GM12878 (cell line): Measurements from ENCODE around the gene SLC4A2. TPM values are rescaled to one million over a fixed set of nuclear protein-coding genes. Genes with fewer than 3 reads are reported as not detected.

Experiments
- BCL11A ChIP-seq: IDR thresholded peaks from 2 replicates; pipeline ENCODE4 v1.6.1; 2011; ENCODE audit warnings: low read depth, low read length
- CBFB ChIP-seq: IDR thresholded peaks from 2 replicates; pipeline ENCODE4 v1.6.1; 2016; ENCODE audit warnings: antibody characterized with exemption, low read depth
- CREM ChIP-seq: IDR thresholded peaks from 2 replicates; pipeline ENCODE4 v1.6.1; 2014; ENCODE audit warnings: antibody characterized with exemption, low read depth
- DPF2 ChIP-seq: fragments of 450-650 bp; IDR thresholded peaks from 2 replicates; pipeline ENCODE4 v1.6.1; 2017; ENCODE audit warnings: mild to moderate bottlenecking
- EZH2 ChIP-seq: IDR thresholded peaks from 2 replicates; pipeline ENCODE4 v1.6.1; 2012; ENCODE audit warnings: low read depth, mild to moderate bottlenecking, control low read depth, inconsistent platforms, low read length, borderline replicate concordance; ENCODE audit not compliant: control insufficient read depth
- JUND ChIP-seq: IDR thresholded peaks from 2 replicates; pipeline ENCODE4 v1.6.1; 2012; ENCODE audit warnings: low read depth, mild to moderate bottlenecking, low read length, improper control_type of control experiment, moderate library complexity
- KLF5 ChIP-seq: fragments of 450-650 bp; IDR thresholded peaks from 2 replicates; pipeline ENCODE4 v1.6.1; 2014; ENCODE audit warnings: mild to moderate bottlenecking; ENCODE audit not compliant: partially characterized antibody
- LARP7 ChIP-seq: fragments of 450-650 bp; IDR thresholded peaks from 2 replicates; pipeline ENCODE4 v1.6.1; 2017; ENCODE audit warnings: mild to moderate bottlenecking
- MEF2B ChIP-seq: fragments of 450-650 bp; IDR thresholded peaks from 2 replicates; pipeline ENCODE4 v1.6.1; 2018; ENCODE audit warnings: mild to moderate bottlenecking, moderate library complexity; ENCODE audit not compliant: partially characterized antibody, poor library complexity, severe bottlenecking
- MXI1 ChIP-seq: fragments of 150-350 bp; IDR thresholded peaks from 2 replicates; pipeline ENCODE4 v1.6.1; 2011; ENCODE audit warnings: low read depth, mild to moderate bottlenecking, inconsistent platforms, low read length, improper control_type of control experiment
- MYC ChIP-seq: IDR thresholded peaks from 2 replicates; pipeline ENCODE4 v1.6.1; 2011; ENCODE audit warnings: mild to moderate bottlenecking, low read length, moderate library complexity, inconsistent platforms; ENCODE audit not compliant: insufficient read depth, insufficient replicate concordance, insufficient read length, severe bottlenecking
- NR2F1 ChIP-seq: fragments of 450-650 bp; conservative IDR thresholded peaks from 2 replicates; pipeline ENCODE4 v1.6.1; 2017; ENCODE audit warnings: mild to moderate bottlenecking
- PML ChIP-seq: IDR thresholded peaks from 2 replicates; pipeline ENCODE4 v1.6.1; 2012; ENCODE audit warnings: low read length, inconsistent platforms
- SMAD1 ChIP-seq: fragments of 450-650 bp; IDR thresholded peaks from 2 replicates; pipeline ENCODE4 v1.6.1; 2018; ENCODE audit warnings: mild to moderate bottlenecking, low read depth; ENCODE audit not compliant: partially characterized antibody
- TARDBP ChIP-seq: IDR thresholded peaks from 2 replicates; pipeline ENCODE4 v1.6.1; 2016; ENCODE audit warnings: borderline replicate concordance
- YBX1 ChIP-seq: fragments of 450-650 bp; IDR thresholded peaks from 2 replicates; pipeline ENCODE4 v1.6.1; 2016; ENCODE audit warnings: antibody characterized with exemption
- polyA plus RNA-seq, 11 experiments: library from polyadenylated mRNA; depleted of rRNA in 4 of 11; unstranded in 6 of 11; stranded (reverse) in 5 of 11; fragments of >200 nt; fragmentation: Nextera tagmentation in 4 of 11; fragmentation: Illumina TruSeq in 1 of 11; extraction: Ambion mirVana in 4 of 11; extraction: Trizol in 1 of 11; gene quantifications; 1 replicate in 1 of 11; 2 replicates in 10 of 11; pipeline versions ENCODE4 v1.2.1 to v1.2.3, GENCODE V29; 2011 to 2016; ENCODE audit warnings: inconsistent platforms in 2 of 11, missing spikeins in 2 of 11, low read depth in 1 of 11
- total RNA-seq, 4 experiments: library from RNA; depleted of rRNA in 3 of 4; stranded (reverse); fragments of >200 nt in 3 of 4; fragmentation: Illumina TruSeq in 1 of 4; extraction: Trizol in 1 of 4; gene quantifications; 2 replicates each; pipeline versions ENCODE4 v1.2.1 to v1.2.3, GENCODE V29; 2013 to 2021
- TF ChIP-seq, protein P1 (sequence below): IDR thresholded peaks from 2 replicates; pipeline ENCODE4 v1.6.1; 2012; ENCODE audit warnings: low read depth, low read length, improper control_type of control experiment
- TF ChIP-seq, protein P2 (sequence below): fragments of 450-650 bp; formaldehyde crosslinking; IDR thresholded peaks from 2 replicates; pipeline ENCODE4 v1.4.0; 2020; ENCODE audit warnings: mild to moderate bottlenecking, moderate library complexity
- TF ChIP-seq, protein P3 (sequence below): fragments of 450-650 bp; conservative IDR thresholded peaks from 2 replicates; pipeline ENCODE4 v1.6.1; 2017; ENCODE audit warnings: mild to moderate bottlenecking, moderate library complexity
- TF ChIP-seq, protein P4 (sequence below): IDR thresholded peaks from 2 replicates; pipeline ENCODE4 v1.6.1; 2011; ENCODE audit warnings: borderline replicate concordance, low read depth, mild to moderate bottlenecking, moderate library complexity, low read length; ENCODE audit not compliant: insufficient read depth, poor library complexity, severe bottlenecking
- TF ChIP-seq, protein P5 (sequence below): IDR thresholded peaks from 2 replicates; pipeline ENCODE4 v1.6.1; 2012; ENCODE audit warnings: low read depth, low read length, improper control_type of control experiment

SLC4A2 gene
- total and polyA plus RNA-seq, 10 of the 15 experiments (the other 5 are each of a cell fraction or from before 2014, with no cell fraction given): 2.7 to 78.6 (median 30.1) TPM

DNA sequence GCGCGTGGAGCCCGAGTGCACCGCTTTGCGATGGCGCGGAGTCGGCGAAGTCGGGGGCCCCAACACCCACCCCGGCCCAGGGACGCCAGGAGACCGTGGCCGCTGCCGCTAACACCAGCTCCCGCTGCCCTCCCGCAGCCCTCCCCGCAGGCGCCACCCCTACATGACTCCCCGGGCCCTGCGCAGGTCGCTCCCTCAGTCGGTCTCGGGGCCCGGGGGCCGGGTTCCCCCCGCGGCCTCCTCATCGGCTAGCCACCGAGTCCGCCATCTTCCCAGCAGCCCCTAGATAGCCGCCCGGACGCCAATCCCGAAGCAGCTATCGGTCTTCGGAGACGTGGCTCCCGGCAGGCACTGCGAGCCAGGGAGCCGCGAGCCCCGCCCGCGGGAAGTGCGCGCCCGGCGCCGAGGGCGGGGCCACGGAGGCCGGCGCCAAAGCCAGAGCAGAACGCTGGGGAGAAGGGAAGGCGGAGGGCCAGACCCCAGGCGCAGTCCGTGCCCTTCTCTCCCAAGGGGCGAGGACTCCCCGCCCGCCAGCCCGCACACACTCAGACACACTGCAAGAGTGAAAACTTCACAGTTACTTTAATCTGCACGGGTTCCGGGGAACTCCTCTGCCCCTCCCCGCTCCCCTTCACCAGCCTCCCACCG lies 21.3 kb downstream of the SLC4A2 start, which contains the start of gene FASTK (continued):
- TF ChIP-seq, protein P1, sequence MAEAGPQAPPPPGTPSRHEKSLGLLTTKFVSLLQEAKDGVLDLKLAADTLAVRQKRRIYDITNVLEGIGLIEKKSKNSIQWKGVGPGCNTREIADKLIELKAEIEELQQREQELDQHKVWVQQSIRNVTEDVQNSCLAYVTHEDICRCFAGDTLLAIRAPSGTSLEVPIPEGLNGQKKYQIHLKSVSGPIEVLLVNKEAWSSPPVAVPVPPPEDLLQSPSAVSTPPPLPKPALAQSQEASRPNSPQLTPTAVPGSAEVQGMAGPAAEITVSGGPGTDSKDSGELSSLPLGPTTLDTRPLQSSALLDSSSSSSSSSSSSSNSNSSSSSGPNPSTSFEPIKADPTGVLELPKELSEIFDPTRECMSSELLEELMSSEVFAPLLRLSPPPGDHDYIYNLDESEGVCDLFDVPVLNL: peak; percentile 32; the same call in 1 of the 2 replicates
- no peak for TF ChIP-seq MYC
- 0 out of 2 replicates have a peak, but pooled peaks have one; percentile 35 for TF ChIP-seq JUND
- no peak for TF ChIP-seq EZH2
- peak; percentile 58; the same call in 1 of the 2 replicates for TF ChIP-seq LARP7
- TF ChIP-seq CREM: 0 out of 2 replicates have a peak, but pooled peaks have one; percentile 60
- TF ChIP-seq MEF2B: peak; percentile 24
- peak; percentile 46; the same call in 1 of the 2 replicates for TF ChIP-seq CBFB
- TF ChIP-seq, protein P2, sequence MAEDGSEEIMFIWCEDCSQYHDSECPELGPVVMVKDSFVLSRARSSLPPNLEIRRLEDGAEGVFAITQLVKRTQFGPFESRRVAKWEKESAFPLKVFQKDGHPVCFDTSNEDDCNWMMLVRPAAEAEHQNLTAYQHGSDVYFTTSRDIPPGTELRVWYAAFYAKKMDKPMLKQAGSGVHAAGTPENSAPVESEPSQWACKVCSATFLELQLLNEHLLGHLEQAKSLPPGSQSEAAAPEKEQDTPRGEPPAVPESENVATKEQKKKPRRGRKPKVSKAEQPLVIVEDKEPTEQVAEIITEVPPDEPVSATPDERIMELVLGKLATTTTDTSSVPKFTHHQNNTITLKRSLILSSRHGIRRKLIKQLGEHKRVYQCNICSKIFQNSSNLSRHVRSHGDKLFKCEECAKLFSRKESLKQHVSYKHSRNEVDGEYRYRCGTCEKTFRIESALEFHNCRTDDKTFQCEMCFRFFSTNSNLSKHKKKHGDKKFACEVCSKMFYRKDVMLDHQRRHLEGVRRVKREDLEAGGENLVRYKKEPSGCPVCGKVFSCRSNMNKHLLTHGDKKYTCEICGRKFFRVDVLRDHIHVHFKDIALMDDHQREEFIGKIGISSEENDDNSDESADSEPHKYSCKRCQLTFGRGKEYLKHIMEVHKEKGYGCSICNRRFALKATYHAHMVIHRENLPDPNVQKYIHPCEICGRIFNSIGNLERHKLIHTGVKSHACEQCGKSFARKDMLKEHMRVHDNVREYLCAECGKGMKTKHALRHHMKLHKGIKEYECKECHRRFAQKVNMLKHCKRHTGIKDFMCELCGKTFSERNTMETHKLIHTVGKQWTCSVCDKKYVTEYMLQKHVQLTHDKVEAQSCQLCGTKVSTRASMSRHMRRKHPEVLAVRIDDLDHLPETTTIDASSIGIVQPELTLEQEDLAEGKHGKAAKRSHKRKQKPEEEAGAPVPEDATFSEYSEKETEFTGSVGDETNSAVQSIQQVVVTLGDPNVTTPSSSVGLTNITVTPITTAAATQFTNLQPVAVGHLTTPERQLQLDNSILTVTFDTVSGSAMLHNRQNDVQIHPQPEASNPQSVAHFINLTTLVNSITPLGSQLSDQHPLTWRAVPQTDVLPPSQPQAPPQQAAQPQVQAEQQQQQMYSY (CRISPR knock-in tag): no peak
- TF ChIP-seq DPF2: 0 out of 2 replicates have a peak, but pooled peaks have one; percentile 38
- TF ChIP-seq SMAD1: no peak
- 0 out of 2 replicates have a peak, but pooled peaks have one; percentile 54 for TF ChIP-seq TARDBP
- TF ChIP-seq, protein P3, sequence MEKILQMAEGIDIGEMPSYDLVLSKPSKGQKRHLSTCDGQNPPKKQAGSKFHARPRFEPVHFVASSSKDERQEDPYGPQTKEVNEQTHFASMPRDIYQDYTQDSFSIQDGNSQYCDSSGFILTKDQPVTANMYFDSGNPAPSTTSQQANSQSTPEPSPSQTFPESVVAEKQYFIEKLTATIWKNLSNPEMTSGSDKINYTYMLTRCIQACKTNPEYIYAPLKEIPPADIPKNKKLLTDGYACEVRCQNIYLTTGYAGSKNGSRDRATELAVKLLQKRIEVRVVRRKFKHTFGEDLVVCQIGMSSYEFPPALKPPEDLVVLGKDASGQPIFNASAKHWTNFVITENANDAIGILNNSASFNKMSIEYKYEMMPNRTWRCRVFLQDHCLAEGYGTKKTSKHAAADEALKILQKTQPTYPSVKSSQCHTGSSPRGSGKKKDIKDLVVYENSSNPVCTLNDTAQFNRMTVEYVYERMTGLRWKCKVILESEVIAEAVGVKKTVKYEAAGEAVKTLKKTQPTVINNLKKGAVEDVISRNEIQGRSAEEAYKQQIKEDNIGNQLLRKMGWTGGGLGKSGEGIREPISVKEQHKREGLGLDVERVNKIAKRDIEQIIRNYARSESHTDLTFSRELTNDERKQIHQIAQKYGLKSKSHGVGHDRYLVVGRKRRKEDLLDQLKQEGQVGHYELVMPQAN: peak; percentile 66
- 0 out of 2 replicates have a peak, but pooled peaks have one; percentile 31 for TF ChIP-seq NR2F1
- no peak for TF ChIP-seq YBX1
- peak; percentile 61 for TF ChIP-seq KLF5
- TF ChIP-seq BCL11A: no peak
- peak; percentile 63 for TF ChIP-seq MXI1
- no peak for TF ChIP-seq PML
- TF ChIP-seq, protein P4, sequence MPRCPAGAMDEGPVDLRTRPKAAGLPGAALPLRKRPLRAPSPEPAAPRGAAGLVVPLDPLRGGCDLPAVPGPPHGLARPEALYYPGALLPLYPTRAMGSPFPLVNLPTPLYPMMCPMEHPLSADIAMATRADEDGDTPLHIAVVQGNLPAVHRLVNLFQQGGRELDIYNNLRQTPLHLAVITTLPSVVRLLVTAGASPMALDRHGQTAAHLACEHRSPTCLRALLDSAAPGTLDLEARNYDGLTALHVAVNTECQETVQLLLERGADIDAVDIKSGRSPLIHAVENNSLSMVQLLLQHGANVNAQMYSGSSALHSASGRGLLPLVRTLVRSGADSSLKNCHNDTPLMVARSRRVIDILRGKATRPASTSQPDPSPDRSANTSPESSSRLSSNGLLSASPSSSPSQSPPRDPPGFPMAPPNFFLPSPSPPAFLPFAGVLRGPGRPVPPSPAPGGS: peak; percentile 60
- TF ChIP-seq, protein P5, sequence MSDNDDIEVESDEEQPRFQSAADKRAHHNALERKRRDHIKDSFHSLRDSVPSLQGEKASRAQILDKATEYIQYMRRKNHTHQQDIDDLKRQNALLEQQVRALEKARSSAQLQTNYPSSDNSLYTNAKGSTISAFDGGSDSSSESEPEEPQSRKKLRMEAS: no peak; the same call in 1 of the 2 replicates
